Activated CD4-positive, alpha-beta memory T cell treated with anti-CD3 and anti-CD28 coated beads for 36 hours (primary cell): ENCODE results near the gene FAM118A. TPM values are rescaled to one million over a fixed set of nuclear protein-coding genes. Genes with fewer than 3 reads are reported as not detected.
A peak's percentile ranks its signal among the peaks of the same experiment; 100 is the strongest.
"Not testable (repeated sequence)": the region's sequence is repeated elsewhere in the genome, so short reads cannot be mapped to it uniquely, and the experiment has no call there.

ENCODE experiments used
- CTCF ChIA-PET: fragments of 350-600 bp; sonication (Branson Sonifier 250); formaldehyde crosslinking; loops from one replicate; lab custom pipeline; 2021; ENCODE audit warnings: antibody characterized with exemption, inconsistent platforms; lab: Charles Lee
- POLR2A ChIA-PET: fragments of 350-600 bp; sonication (Branson Sonifier 250); formaldehyde crosslinking; loops from one replicate; lab custom pipeline; 2021; ENCODE audit warnings: antibody characterized with exemption; lab: Charles Lee
- DNase-seq: peaks from one replicate; pipeline ENCODE4 v3.0.0-alpha.2; 2020
- H3K27ac Mint-ChIP-seq: one replicate; pipeline ENCODE4 v1.8.0; 2021; ENCODE audit warnings: mixed read lengths
- H3K27me3 Mint-ChIP-seq: one replicate; pipeline ENCODE4 v1.8.0; 2021; ENCODE audit warnings: mixed read lengths
- H3K36me3 Mint-ChIP-seq: one replicate; pipeline ENCODE4 v1.8.0; 2021; ENCODE audit warnings: mixed read lengths
- H3K4me1 Mint-ChIP-seq: one replicate; pipeline ENCODE4 v1.8.0; 2021; ENCODE audit warnings: low read depth, mixed read lengths
- H3K4me3 Mint-ChIP-seq: one replicate; pipeline ENCODE4 v1.8.0; 2021; ENCODE audit warnings: mild to moderate bottlenecking, mixed read lengths
- H3K9me3 Mint-ChIP-seq: one replicate; pipeline ENCODE4 v1.8.0; 2021; ENCODE audit warnings: mixed read lengths
- intact Hi-C: fragments of 100-400 bp; cut with micrococcal nuclease; formaldehyde crosslinking; loops from one replicate; pipeline ENCODE4 v1.15.1; 2023
- total RNA-seq, 2 experiments: library from RNA; stranded (reverse); gene quantifications; one replicate each; pipeline ENCODE4 v1.2.3, GENCODE V29; 2021

Gene FAM118A
- total RNA-seq, 2 experiments from 2014 or later = 55.0 to 56.5 TPM

GRCh38 chr22:45324311-45324711 is 14.6 kb downstream of the FAM118A start:
- POLR2A ChIA-PET = no interaction called here
- Mint-ChIP-seq H3K9me3 (no peaks in the 10 kb centered on the region), H3K27ac (no peak overlapping the region), H3K27me3 (no peaks in the 10 kb centered on the region), H3K36me3 (peaks cover 34% of the 10 kb centered on the region), H3K4me3 (no peak overlapping the region), H3K4me1 (peaks cover 27% of the 10 kb centered on the region)
- intact Hi-C loops = no loop called here
- CTCF ChIA-PET = interaction anchor here (0.6 kb wide), 1 partner anchor 115 kb away, joined by 3 read pairs; no protein-coding TSS in a partner anchor
- DNase-seq = no peak

GRCh38 chr22:45328261-45328660 is 18.5 kb downstream of the FAM118A start:
- POLR2A ChIA-PET = interaction anchor here (0.6 kb wide), 1 partner anchor 38 kb away, joined by 3 read pairs; no protein-coding TSS in a partner anchor
- CTCF ChIA-PET, H3K4me3 Mint-ChIP-seq, H3K27ac Mint-ChIP-seq, H3K27me3 Mint-ChIP-seq, intact Hi-C loops, H3K9me3 Mint-ChIP-seq, DNase-seq: not testable (repeated sequence)
- Mint-ChIP-seq H3K4me1 (peaks cover 16% of the 10 kb centered on the region), H3K36me3 (peaks cover 38% of the 10 kb centered on the region)

- H3K4me3 Mint-ChIP-seq = no peak overlapping the region
- no peak for DNase-seq
- ChIA-PET POLR2A (interaction anchor here (0.6 kb wide), 1 partner anchor 37 kb away, joined by 3 read pairs; no protein-coding TSS in a partner anchor), CTCF (no interaction called here)
- H3K27me3 Mint-ChIP-seq = no peaks in the 10 kb centered on the region
- no peaks in the 10 kb centered on the region for H3K9me3 Mint-ChIP-seq
- peaks cover 31% of the 10 kb centered on the region for H3K36me3 Mint-ChIP-seq
- intact Hi-C loops = no loop called here
- peak overlapping the region; percentile 64 for H3K27ac Mint-ChIP-seq
- peaks cover 12% of the 10 kb centered on the region for H3K4me1 Mint-ChIP-seq
Measured at GRCh38 chr22:45328822-45329529, 19.2 kb downstream of the FAM118A start.

GRCh38 chr22:45329530-45329936 is 19.8 kb downstream of the FAM118A start:
- no peak for DNase-seq
- Mint-ChIP-seq H3K36me3 (peaks cover 28% of the 10 kb centered on the region), H3K4me1 (peaks cover 12% of the 10 kb centered on the region), H3K9me3 (no peaks in the 10 kb centered on the region), H3K4me3 (no peak overlapping the region), H3K27me3 (no peaks in the 10 kb centered on the region), H3K27ac (no peak overlapping the region)
- intact Hi-C loops = no loop called here
- ChIA-PET POLR2A (no interaction called here), CTCF (no interaction called here)

GRCh38 chr22:45330548-45330947 is 20.8 kb downstream of the FAM118A start:
- peaks cover 9% of the 10 kb centered on the region for H3K4me1 Mint-ChIP-seq

GRCh38 chr22:45331486-45331885 is 21.8 kb downstream of the FAM118A start:
- POLR2A ChIA-PET = no interaction called here
- no peak for DNase-seq
- no peaks in the 10 kb centered on the region for H3K27me3 Mint-ChIP-seq
- H3K4me1 Mint-ChIP-seq = peaks cover 9% of the 10 kb centered on the region
- peaks cover 29% of the 10 kb centered on the region for H3K36me3 Mint-ChIP-seq
- intact Hi-C loops = no loop called here
- no peaks in the 10 kb centered on the region for H3K9me3 Mint-ChIP-seq
- H3K27ac Mint-ChIP-seq = no peak overlapping the region
- no peak overlapping the region for H3K4me3 Mint-ChIP-seq
- CTCF ChIA-PET = no interaction called here

More at GRCh38 chr22:45330548-45330947, 20.8 kb downstream of the FAM118A start:
- no peaks in the 10 kb centered on the region for H3K27me3 Mint-ChIP-seq
- H3K36me3 Mint-ChIP-seq = peaks cover 27% of the 10 kb centered on the region
- CTCF ChIA-PET = no interaction called here
- no peaks in the 10 kb centered on the region for H3K9me3 Mint-ChIP-seq
- no peak overlapping the region for H3K27ac Mint-ChIP-seq
- POLR2A ChIA-PET = no interaction called here
- DNase-seq = no peak
- intact Hi-C loops = no loop called here
- H3K4me3 Mint-ChIP-seq = no peak overlapping the region

- H3K27me3 Mint-ChIP-seq = no peaks in the 10 kb centered on the region
- no peak overlapping the region for H3K4me3 Mint-ChIP-seq
- no peak overlapping the region for H3K27ac Mint-ChIP-seq
- H3K4me1 Mint-ChIP-seq = peaks cover 9% of the 10 kb centered on the region
- CTCF ChIA-PET = no interaction called here
- DNase-seq = no peak
- intact Hi-C loops = no loop called here
- peaks cover 30% of the 10 kb centered on the region for H3K36me3 Mint-ChIP-seq
- H3K9me3 Mint-ChIP-seq = no peaks in the 10 kb centered on the region
- POLR2A ChIA-PET = no interaction called here
Measured at GRCh38 chr22:45332001-45332400, 22.3 kb downstream of the FAM118A start.

GRCh38 chr22:45334068-45334467 is 24.3 kb downstream of the FAM118A start:
- Mint-ChIP-seq H3K36me3 (peaks cover 36% of the 10 kb centered on the region), H3K9me3 (no peaks in the 10 kb centered on the region), H3K27ac (no peak overlapping the region), H3K27me3 (no peaks in the 10 kb centered on the region), H3K4me1 (peaks cover 5% of the 10 kb centered on the region), H3K4me3 (no peak overlapping the region)
- intact Hi-C loops = no loop called here
- no peak for DNase-seq
- POLR2A ChIA-PET = no interaction called here
- CTCF ChIA-PET = interaction anchor here (1.0 kb wide), 1 partner anchor 672 kb away, joined by 3 read pairs; no protein-coding TSS in a partner anchor

- ChIA-PET CTCF (interaction anchor here (1.0 kb wide), 1 partner anchor 671 kb away, joined by 3 read pairs; no protein-coding TSS in a partner anchor), POLR2A (no interaction called here)
- no peak overlapping the region for H3K27ac Mint-ChIP-seq
- peaks cover 32% of the 10 kb centered on the region for H3K36me3 Mint-ChIP-seq
- H3K9me3 Mint-ChIP-seq = no peaks in the 10 kb centered on the region
- no peak overlapping the region for H3K4me3 Mint-ChIP-seq
- intact Hi-C loops = no loop called here
- H3K4me1 Mint-ChIP-seq = peaks cover under 1% of the 10 kb centered on the region
- H3K27me3 Mint-ChIP-seq = no peaks in the 10 kb centered on the region
- no peak for DNase-seq
Measured at GRCh38 chr22:45334528-45334927, 24.8 kb downstream of the FAM118A start.

GRCh38 chr22:45335021-45335818 is 25.5 kb downstream of the FAM118A start:
- Mint-ChIP-seq H3K4me3 (no peak overlapping the region), H3K27me3 (no peaks in the 10 kb centered on the region), H3K4me1 (peaks cover under 1% of the 10 kb centered on the region), H3K9me3 (no peaks in the 10 kb centered on the region), H3K27ac (no peak overlapping the region), H3K36me3 (peaks cover 38% of the 10 kb centered on the region)
- POLR2A ChIA-PET = no interaction called here
- DNase-seq = no peak
- intact Hi-C loops = no loop called here
- CTCF ChIA-PET = no interaction called here

- ChIA-PET POLR2A (no interaction called here), CTCF (no interaction called here)
- Mint-ChIP-seq H3K4me1 (peaks cover 7% of the 10 kb centered on the region), H3K9me3 (no peaks in the 10 kb centered on the region), H3K36me3 (peaks cover 39% of the 10 kb centered on the region), H3K27ac (no peak overlapping the region), H3K27me3 (no peaks in the 10 kb centered on the region), H3K4me3 (no peak overlapping the region)
- no peak for DNase-seq
- intact Hi-C loops = no loop called here
Measured at GRCh38 chr22:45335854-45336522, 26.3 kb downstream of the FAM118A start.

- ChIA-PET POLR2A (interaction anchor here (0.6 kb wide), 1 partner anchor 173 kb away, joined by 4 read pairs; the partner anchor contains the start of gene NUP50), CTCF (no interaction called here)
- no peak for DNase-seq
- peaks cover 43% of the 10 kb centered on the region for H3K36me3 Mint-ChIP-seq
- H3K27ac Mint-ChIP-seq = no peak overlapping the region
- H3K4me3 Mint-ChIP-seq = no peak overlapping the region
- peaks cover 15% of the 10 kb centered on the region for H3K4me1 Mint-ChIP-seq
- no peaks in the 10 kb centered on the region for H3K27me3 Mint-ChIP-seq
- intact Hi-C loops = no loop called here
- no peaks in the 10 kb centered on the region for H3K9me3 Mint-ChIP-seq
Measured at GRCh38 chr22:45336971-45337431, 27.3 kb downstream of the FAM118A start.
